KMS-11 (cell line): ENCODE results near the gene TSPAN5.

Source experiments
- H2AFZ ChIP-seq: fragments of 200-600 bp; sonication (generic); 2 replicates; pipeline ENCODE4 v1.6.1; 2016; ENCODE audit warnings: antibody characterized with exemption, mixed run types, low read depth
- H3K27ac ChIP-seq: fragments of 200-600 bp; sonication (generic); 2 replicates; pipeline ENCODE4 v1.6.1; 2016; ENCODE audit warnings: mild to moderate bottlenecking, mixed run types
- H3K27me3 ChIP-seq: fragments of 200-600 bp; sonication (generic); 2 replicates; pipeline ENCODE4 v1.6.1; 2017; ENCODE audit warnings: mild to moderate bottlenecking, low read depth, mixed run types, moderate library complexity; ENCODE audit not compliant: insufficient read depth
- H3K36me3 ChIP-seq: fragments of 200-600 bp; sonication (generic); 2 replicates; pipeline ENCODE4 v1.6.1; 2017; ENCODE audit warnings: mild to moderate bottlenecking, mixed run types; ENCODE audit not compliant: insufficient read depth
- H3K4me1 ChIP-seq: fragments of 200-600 bp; sonication (generic); 2 replicates; pipeline ENCODE4 v1.6.1; 2016; ENCODE audit warnings: mild to moderate bottlenecking, low read depth, mixed run types; ENCODE audit not compliant: poor library complexity, severe bottlenecking
- H3K4me2 ChIP-seq: fragments of 200-600 bp; sonication (generic); 2 replicates; pipeline ENCODE4 v1.7.0; 2016; ENCODE audit warnings: mild to moderate bottlenecking, mixed run types
- H3K4me3 ChIP-seq: fragments of 200-600 bp; sonication (generic); IDR thresholded peaks from 2 replicates; pipeline ENCODE4 v1.6.1; 2017; ENCODE audit warnings: low read depth, low read length, mixed read lengths; ENCODE audit not compliant: insufficient read depth
- H3K79me2 ChIP-seq: fragments of 200-600 bp; sonication (generic); 2 replicates; pipeline ENCODE4 v1.6.1; 2016; ENCODE audit warnings: low read depth, mixed run types; ENCODE audit not compliant: insufficient read depth
- H3K9ac ChIP-seq: fragments of 200-600 bp; sonication (generic); 2 replicates; pipeline ENCODE4 v1.6.1; 2016; ENCODE audit warnings: mild to moderate bottlenecking, mixed run types
- H4K20me1 ChIP-seq: fragments of 200-600 bp; sonication (generic); 2 replicates; pipeline ENCODE4 v1.6.1; 2016; ENCODE audit warnings: mild to moderate bottlenecking, mixed run types; ENCODE audit not compliant: insufficient read depth
- CTCF ChIP-seq: fragments of 200-600 bp; sonication (generic); conservative IDR thresholded peaks from 2 replicates; pipeline ENCODE4 v1.6.1; 2017; ENCODE audit warnings: low read depth, mild to moderate bottlenecking, antibody characterized with exemption, low read length, moderate library complexity, mixed read lengths

The TSPAN5 gene

GRCh38 chr4:98639108-98639507, 19.3 kb downstream of the TSPAN5 start:
- peaks cover 41% of the 10 kb centered on the region; the same call in 1 of the 2 replicates for H3K79me2 ChIP-seq
- no peaks in the 10 kb centered on the region for H4K20me1 ChIP-seq
- H3K27ac ChIP-seq: peak overlapping the region; percentile 70
- H3K4me1 ChIP-seq: peaks cover 61% of the 10 kb centered on the region
- H3K36me3 ChIP-seq: no peaks in the 10 kb centered on the region
- peak overlapping the region; percentile 50; the same call in 1 of the 2 replicates for H3K9ac ChIP-seq
- no peaks in the 10 kb centered on the region for H3K27me3 ChIP-seq
- H3K4me2 ChIP-seq: peak overlapping the region; percentile 89
- H2AFZ ChIP-seq: peak overlapping the region; percentile 12; the same call in 1 of the 2 replicates
- TF ChIP-seq CTCF: no peak
- no peak overlapping the region for H3K4me3 ChIP-seq

- Histone ChIP-seq H3K4me2 (peak overlapping the region; percentile 89), H3K79me2 (peaks cover 46% of the 10 kb centered on the region; the same call in 1 of the 2 replicates), H4K20me1 (no peaks in the 10 kb centered on the region)
Measured at GRCh38 chr4:98638661-98639060, 19.8 kb downstream of the TSPAN5 start.

GRCh38 chr4:98634061-98634460, 24.4 kb downstream of the TSPAN5 start:
- H3K4me3 ChIP-seq: no peak overlapping the region
- no peaks in the 10 kb centered on the region for H3K27me3 ChIP-seq
- H3K4me1 ChIP-seq: peaks cover 12% of the 10 kb centered on the region
- no peak for TF ChIP-seq CTCF
- no peak overlapping the region for H3K27ac ChIP-seq
- H3K36me3 ChIP-seq: no peaks in the 10 kb centered on the region
- H3K9ac ChIP-seq: no peak overlapping the region
- no peaks in the 10 kb centered on the region for H4K20me1 ChIP-seq
- no peak overlapping the region for H3K4me2 ChIP-seq
- no peak overlapping the region for H2AFZ ChIP-seq
- H3K79me2 ChIP-seq: peaks cover 23% of the 10 kb centered on the region; the same call in 1 of the 2 replicates

More at GRCh38 chr4:98638661-98639060, 19.8 kb downstream of the TSPAN5 start:
- Histone ChIP-seq H3K27ac (peak overlapping the region; percentile 70; the same call in 1 of the 2 replicates), H3K27me3 (no peaks in the 10 kb centered on the region), H3K4me3 (no peak overlapping the region), H2AFZ (no peak overlapping the region), H3K9ac (peak overlapping the region; percentile 50; the same call in 1 of the 2 replicates), H3K36me3 (no peaks in the 10 kb centered on the region), H3K4me1 (peaks cover 57% of the 10 kb centered on the region)
- TF ChIP-seq CTCF: no peak

GRCh38 chr4:98633159-98633558, 25.3 kb downstream of the TSPAN5 start:
- Histone ChIP-seq H4K20me1 (no peaks in the 10 kb centered on the region), H3K4me1 (peaks cover 3% of the 10 kb centered on the region), H3K9ac (no peak overlapping the region), H3K4me3 (no peak overlapping the region), H2AFZ (no peak overlapping the region), H3K79me2 (peaks cover 14% of the 10 kb centered on the region; the same call in 1 of the 2 replicates), H3K36me3 (no peaks in the 10 kb centered on the region), H3K27ac (no peak overlapping the region), H3K4me2 (no peak overlapping the region), H3K27me3 (no peaks in the 10 kb centered on the region)
- TF ChIP-seq CTCF: no peak
